Stimulated activated CD4-positive, alpha-beta T cell treated with anti-CD3 and anti-CD28 coated beads, Interleukin-15, amount 100 ng/mL, for 24 hours (primary cell): ENCODE results near the gene PRTG.
"Not testable (repeated sequence)": the region's sequence is repeated elsewhere in the genome, so short reads cannot be mapped to it uniquely, and the experiment has no call there.

Source experiments
- DNase-seq: peaks from one replicate; pipeline ENCODE4 v3.0.0-alpha.2; 2020

The PRTG gene

DNA sequence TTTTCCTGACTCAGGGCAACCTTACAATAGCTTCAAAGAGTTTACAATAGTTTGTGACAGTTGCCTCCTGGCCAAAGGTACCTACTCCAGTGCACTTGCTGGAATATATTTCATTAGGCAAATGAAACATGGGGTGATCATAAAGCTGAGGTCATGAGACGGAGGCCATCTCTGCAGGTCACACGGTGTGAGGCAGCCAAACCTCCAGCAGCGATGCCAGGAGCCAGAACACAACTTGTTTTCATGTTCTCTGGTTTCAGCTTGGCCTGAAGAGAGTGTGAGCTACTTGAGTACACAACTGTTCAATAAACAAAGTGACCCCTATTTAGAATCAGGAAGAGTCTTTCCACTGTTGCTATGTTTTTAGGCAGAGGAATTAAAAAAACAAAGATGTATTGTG, 112.1 kb downstream of the PRTG start:
- DNase-seq, result no peak

DNA sequence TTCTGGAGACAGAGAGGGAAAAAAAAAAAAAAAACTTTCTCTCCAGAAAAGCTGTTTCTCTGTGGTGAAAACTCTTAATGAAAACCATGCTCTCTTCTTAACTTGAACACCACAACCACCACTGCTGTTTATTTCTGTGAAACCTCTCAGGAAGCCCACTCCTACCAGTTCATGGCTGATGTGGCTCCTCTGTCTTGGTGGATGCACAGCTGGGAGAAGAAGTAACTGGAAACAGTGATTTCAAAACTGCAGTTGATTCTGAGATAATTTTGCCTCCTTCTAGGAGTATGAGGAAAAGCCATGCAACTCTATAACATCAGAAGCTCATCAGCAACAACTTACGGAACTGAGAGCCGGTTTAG, 114.6 kb downstream of the PRTG start:
- no peak for DNase-seq

DNA sequence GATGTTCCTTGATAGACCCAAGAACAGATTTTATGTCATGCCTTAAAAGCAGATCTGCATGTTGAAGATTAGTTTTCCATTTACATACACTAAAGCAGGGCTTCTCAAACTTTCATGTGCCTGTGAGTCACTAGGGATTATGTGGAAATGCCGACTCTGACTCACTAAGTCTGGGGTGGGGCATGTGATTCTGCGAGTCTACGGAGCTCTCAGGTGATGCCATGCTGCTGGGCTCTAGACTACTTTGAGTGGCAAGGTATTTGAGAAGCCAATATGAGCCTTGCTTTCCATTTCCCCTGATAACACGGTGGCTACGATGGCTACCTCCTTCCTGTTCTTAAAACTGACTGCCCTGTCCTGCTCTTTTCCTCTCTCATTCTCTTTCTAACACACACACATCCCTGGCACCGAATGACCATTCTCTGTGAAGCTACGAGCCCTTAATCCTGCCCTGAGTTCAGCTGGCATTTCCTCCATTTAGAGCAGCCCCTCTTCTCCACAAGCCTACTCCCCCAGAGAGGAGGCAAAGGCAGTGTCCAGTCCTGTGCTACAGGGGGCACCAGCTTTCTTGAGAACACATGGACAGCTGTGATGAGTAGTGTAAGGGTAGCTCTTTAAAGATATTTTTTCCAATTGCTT, 115.1 kb downstream of the PRTG start:
- DNase-seq, result no peak

DNA sequence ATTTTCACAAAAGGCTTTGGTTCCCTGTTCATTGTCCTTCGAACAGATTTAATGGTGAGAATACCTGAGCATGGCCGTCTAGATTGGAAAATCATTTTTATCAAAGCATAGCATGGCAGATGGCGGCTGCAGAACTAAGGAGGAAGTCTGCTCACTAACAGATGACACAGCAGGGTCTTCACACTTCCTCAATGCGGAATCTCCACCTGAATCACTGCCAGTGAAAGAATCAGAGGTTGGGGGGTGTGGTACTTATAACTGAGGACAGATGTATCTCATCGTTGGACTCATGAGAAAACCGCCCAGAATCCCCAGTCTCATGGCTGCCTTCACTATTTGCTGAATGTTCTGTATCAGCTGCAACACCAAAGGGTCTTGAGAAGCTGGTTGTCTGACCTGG, 123.2 kb downstream of the PRTG start:
- no peak for DNase-seq

DNA sequence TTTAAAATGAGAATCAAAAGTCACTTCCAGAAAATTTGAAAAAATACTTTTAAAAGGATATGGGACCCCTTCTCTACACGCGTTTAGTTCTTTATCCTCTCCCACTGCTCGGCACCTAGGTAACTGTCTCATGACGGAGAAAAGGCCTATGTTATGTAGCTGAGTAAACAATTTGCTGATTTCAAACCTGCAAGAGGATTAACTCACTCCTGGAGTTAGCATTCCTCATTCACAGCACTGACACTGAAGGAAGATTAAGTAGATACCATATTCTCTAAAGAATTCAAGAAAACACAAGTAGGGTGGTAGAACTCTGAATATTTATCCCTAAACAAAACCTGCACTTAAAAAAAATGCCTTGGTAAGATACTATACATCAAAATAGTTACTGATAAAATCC, 124.6 kb downstream of the PRTG start:
- no peak for DNase-seq

DNA sequence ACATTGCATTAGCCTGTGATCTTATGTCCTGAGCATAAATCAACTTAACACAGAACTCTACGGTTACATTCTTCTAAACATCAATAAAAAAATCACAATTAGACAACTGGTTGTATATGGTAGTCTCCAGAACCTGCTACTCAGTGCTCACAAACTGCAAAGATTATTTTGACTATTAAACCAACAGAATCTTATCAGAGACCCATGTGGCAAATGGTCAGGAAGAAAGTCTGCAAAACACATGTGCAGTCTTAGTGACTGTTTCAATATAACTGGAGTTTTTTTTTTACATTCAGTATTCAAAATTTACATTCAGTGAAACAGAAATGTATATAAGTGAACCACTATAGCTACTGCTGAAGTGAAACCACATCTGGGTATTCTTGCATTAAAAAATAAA, 127.5 kb downstream of the PRTG start:
- DNase-seq, result no peak

DNA sequence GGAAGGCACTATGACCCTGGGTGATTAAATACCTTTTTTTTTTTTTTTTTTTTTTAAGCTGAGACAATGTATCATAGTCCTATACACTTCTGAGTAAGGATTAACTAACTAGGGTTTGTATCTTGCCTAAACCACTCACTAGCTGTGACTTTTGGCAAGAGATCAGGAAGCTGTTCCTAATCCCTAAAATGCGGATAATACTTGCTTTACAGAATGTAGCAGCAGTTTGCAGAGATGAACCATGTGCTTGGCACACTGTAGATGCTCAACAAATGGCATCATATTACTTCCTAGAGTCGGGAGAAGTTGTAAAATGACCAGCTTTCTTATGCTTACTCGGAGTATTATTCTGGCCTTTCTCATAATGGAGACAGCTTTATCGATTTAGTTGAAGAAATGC, 129.2 kb downstream of the PRTG start:
- DNase-seq, result no peak

DNA sequence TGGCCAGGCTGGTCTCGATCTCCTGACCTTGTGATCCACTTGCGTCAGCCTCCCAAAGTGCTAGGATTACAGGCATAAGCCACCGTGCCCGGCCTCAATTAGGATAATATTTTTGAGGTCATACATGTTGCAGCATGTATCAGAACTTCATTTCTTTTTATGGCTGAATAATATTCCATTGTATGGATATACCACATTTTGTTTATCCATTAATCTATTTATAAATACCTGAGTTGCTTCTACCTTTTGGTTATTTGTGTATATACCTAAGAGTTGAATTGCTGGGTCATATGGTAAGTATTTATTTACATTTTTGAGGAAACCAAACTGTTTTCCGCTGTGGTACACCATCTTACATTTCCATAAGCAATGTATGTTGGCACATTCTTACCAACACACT, 136.7 kb downstream of the PRTG start:
- DNase-seq, result no peak

DNA sequence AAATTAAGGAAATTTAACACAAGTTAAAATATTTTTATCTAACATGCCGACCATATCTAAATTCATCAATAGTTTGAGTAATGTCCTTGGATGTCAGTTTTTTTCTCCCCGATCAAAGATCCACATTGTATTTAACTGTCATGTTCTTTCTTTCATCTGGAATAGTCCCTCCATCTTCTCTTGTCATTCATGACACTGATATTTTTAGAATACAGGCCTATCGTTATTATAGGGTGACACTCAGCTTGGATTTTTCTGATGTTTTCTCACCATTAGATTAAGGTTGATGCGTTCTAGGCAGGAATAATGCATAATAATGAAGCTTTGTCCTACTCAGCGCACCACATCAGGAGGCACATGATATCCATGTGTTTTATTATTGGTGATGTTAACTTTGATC, 141.6 kb downstream of the PRTG start:
- no peak for DNase-seq

DNA sequence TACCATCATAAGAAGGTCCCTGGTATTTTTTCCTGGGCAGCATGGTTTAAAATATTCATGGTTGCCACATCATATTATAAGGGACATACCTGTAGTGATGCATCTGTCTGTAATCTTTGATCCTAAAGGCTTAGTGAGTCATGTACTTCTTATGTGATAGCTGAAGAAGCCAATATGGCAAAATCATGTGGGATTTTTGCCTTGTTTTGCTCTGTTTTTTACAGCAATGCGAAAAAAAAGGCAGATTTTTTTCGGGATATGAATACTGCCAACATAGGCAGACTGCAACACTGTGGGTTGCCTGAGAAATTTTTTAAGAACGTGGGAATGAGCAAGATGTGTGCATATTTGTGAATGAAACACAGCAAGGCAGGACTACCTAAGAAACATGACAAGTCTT, 143.5 kb downstream of the PRTG start:
- DNase-seq, result no peak

DNA sequence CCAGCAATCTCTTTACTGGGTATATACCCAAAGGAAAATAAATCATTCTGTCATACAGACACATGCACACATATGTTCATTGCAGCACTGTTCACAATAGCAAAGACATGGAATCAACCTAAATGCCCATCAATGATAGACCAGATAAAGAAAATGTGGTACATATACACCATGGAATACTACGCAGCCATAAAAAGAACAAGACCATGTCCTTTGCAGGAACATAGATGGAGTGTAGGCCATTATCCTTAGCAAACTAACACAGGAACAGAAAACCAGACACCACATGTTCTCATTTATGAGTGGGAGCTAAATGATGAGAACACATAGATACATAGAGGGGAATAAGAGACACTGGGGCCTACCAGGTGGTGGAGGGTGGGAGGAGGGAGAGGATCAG, 149.9 kb downstream of the PRTG start:
- DNase-seq, result not testable (repeated sequence)

DNA sequence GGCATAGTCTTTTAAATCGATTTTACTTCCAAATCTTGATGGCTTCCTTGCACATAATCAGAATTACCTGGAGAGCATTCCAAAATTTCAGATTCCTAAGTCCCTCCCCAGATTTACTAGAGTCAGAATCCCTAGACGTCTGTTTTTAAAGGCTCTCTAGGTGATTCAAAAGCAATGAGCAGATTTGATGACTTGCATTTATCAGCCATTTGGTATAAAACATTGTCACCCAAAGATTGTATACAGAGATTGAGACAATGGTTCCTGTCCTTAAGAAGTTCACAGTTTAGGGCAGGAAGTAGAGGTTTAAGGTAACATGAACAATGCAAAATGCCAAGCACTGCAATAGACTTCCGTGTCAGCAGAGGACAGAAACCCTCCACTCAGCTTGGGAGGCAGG, 152.2 kb downstream of the PRTG start:
- DNase-seq, result no peak

DNA sequence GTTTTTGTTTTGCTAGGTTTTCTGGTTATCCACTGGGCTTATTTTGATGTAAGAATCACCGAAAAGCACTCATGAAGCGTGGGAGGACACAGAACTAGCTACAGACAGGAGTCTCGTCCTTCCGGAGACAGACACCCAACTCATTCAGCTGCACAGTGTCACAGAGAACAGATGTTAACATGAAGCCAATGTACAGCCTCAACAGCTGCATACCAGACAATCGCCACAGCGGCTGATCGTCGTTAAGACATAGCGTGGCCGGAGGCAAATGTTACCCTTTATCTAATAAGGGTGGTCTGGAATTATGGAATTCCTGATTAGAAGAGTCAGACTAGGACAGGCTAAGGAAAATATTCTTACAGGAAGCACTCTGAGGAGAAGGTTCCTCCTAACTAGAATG, 153.7 kb downstream of the PRTG start:
- no peak for DNase-seq

DNA sequence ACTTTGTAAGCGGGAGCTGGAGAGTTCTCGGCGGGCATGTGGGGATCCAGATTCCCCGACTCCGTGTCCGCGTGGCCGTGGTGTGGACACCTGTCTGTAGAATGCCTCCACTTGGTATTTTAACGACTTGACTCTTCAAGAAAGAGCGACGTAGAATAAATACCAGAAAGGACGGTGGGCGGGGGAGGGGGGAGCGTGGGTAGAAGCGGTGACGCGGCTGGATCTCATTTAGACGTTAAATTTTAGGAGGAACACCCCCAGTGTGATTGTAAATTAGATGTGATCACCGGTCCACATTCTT, 154.2 kb downstream of the PRTG start:
- DNase-seq, result peak; percentile 14

DNA sequence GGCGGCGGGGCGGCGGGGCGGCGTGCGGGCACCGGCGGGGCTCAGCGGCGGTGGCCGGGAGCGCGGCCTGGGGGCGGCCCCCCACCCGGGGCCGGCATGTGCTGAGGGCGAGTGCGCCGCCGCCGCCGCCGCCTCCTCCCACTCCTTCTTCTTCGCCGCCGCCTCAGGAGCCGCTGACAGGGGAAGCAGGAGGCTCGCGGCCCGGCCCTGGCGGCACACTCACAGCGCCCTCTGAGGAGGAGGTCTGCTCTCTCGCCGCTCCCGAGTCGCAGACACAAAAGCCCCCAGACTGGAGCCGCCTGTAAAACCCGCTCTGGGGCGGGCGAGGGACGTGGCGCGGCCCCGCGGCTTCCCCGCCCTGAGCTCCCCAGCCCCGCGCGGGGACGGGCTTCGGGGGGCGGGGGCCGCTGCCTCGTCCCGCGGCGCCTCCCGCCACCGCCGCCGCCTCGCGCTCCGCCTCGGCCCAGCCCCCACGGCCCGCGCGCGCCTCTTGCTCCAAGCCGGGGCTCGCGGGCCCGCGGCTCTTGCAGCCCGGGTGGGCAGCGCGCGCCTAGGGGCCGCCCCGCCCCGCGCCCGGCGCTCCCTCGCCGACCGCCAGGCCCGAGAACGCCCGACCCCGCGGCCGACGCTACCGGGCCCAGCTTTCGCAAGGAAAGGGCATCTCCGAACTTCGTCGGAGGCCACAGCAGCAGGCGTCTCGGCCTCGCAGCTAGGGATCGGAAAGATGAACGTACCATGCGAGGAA, 154.7 kb downstream of the PRTG start, which contains the start of gene PYGO1:
TSS of gene PYGO1 (minus strand) at position 276 of the 745 bp plus-strand sequence. CDS start 462 bp downstream, outside the sequence.
- peak; percentile 66 for DNase-seq

DNA sequence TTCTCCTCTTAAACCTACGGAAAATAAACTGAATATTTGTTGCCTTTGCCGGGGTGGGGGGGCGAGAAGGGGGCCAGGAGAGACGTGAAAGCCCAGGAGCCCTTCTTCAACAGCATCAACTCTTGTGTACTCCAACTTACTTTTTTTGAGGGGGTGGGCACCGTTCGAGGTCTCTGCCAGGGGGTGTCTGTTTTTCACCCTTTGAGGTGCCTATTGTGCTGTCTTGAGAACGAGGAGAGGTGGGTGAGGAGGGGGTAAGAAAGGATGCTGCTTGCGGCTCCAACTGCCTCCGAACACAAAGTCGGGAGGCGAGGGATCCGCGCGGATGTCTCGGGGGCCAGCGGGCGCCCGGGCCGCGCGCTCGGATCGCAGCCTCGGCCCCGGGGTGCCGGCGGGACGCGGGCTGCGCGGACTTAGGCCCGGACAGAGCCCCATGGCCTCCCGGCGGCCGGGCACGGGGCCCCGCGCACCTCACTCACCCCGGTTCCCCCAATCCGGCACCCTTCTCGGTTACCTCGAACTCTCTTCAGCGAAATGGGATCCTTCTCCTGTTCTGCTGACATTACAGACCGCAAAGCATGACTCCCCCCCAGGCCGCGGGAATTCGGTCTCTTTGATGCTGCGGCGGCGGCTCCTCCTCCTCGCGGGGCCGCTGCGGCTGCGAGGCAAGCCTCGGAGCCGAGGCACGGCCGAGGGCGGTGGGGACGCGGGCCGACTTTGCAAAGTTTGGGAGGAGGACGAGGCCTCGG, 155.5 kb downstream of the PRTG start:
- peak; percentile 30 for DNase-seq

DNA sequence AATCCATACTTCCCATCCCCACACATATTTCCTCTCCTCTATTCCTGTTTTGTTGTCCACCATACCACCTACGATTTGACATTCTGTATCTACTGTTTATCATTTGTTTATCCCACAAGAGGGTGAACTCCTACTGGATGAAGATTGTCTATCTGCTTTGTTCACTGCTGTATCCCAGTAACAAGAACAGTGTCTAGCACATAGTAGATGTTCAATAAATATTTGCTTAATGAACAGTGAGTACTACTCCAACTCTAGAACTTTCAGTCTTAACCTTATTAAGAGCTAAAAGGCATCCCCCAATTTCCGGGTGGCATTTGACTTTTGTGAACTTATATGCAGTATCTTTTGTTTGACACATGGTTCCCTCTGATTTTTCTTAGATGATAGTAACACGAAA, 156.1 kb downstream of the PRTG start:
- no peak for DNase-seq

DNA sequence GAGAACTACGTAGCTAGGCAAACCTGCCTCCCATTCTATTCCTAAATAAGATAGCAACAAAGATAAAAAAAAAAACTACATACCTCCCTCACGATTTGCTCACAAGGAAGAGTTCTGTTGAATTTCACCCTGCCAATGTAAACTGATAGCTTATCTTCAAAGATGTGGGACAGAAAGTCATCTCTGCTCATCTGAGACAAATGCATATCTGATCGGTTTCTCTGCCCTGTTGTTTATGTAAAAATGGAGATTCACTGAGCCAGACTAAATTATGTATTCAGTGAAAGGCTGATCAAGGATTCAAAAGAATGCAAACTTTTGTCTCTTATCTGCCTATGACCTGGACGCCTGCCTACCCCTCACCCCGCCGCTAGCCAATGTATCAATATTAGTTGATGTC, 166.0 kb downstream of the PRTG start:
- DNase-seq, result no peak

DNA sequence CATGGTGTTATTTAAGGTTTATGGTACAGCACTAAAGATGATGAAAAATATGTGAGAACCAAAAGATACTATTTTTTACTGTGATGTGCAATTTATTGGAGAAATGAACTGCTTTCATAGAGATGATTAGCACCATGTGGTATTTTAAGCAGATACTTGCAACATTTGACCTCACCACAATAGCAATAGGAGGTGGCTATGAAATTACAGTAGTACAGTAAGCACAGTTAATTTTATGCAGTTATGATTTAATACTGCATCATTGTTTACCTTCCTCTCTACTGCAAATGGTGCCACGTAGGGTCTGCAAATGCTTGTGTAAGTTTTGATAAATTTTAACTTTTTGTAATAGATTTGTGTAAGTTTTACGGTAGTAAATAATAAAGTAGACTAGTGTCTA, 168.9 kb downstream of the PRTG start:
- DNase-seq, result no peak

DNA sequence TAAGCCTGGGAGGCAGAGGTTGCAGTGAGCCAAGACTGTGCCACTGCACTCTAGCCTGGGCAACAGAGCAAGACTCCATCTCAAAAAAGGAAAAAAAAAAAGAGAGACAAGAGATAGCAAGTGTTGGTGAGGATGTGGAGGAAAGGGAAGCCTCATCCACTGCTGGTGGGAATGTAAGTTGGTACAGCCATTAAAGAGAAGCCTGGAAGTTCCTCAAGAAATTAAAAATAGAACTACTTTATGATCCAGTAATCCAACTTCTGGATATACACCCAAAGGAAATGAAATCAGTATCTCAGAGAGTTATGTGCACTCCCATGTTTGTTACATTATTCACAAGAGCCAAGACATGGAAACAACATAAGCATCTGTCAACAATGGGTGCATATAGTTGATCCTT, 169.7 kb downstream of the PRTG start:
- DNase-seq, result no peak

DNA sequence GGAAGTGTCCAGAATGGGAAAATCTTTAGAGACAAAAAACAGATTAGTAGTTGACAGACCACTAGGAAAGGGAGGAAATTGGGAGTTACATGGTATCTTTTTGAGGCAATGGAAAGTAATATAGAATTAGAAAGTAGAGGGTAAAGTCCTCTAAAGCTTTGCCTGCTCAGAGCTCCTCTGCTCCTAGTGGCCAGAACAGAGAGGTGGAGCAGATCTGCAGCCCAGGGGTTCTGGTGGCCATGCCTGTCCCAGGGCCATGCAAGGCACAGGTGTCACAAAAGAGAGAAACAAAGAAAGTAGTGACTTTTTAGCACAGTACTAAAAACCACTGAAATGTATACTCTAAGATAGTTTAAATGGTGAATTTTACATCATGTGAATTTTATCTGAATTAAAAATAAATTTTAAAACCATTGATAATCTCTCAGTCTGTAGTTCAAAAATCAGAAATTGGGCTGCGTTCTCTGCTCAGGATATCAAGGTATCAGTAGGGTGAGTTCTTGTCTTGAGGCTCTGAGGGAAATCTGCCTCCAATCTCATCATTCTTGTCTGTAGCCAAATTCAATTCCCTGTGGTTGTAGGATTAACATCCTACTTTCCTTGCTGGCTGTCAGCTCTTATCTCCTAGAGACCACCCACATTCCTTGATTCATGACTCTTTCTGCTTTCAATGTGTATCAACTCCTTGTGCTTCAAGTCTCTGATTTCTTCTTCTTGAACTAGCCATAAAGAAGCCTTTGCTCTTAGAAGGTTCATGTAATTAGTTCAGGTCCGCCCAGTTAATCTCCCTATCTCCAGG, 178.4 kb downstream of the PRTG start:
- no peak for DNase-seq

DNA sequence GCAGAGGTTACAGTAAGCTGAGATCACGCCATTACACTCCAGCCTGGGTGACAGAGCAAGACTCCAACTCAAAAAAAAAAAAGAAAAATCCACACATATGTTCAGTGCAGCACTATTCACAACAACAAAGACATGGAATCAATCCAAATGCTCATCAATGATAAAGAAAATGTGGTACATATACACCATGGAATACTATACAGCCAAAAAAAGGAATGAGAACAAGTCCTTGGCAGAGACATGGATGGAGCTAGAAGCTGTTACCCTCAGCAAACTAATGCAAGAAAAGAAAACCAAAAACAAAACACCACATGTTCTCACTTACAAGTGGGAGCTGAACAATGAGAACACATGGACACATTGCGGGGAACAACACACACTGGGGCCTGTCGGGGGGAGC, 180.4 kb downstream of the PRTG start:
- DNase-seq, result no peak
